Activated CD8-positive, alpha-beta memory T cell treated with anti-CD3 and anti-CD28 coated beads, Interleukin-2, amount 50 U/mL, for 4 hours (primary cell): ENCODE data around the gene FAM110A.
"Not testable (repeated sequence)": the region's sequence is repeated elsewhere in the genome, so short reads cannot be mapped to it uniquely, and the experiment has no call there.

ENCODE experiments used
- DNase-seq: peaks from one replicate; pipeline ENCODE4 v3.0.0-alpha.2; 2020

The FAM110A gene

GRCh38 chr20:824490-824889 lies 9.0 kb upstream of the FAM110A start:
- DNase-seq, result no peak

DNA sequence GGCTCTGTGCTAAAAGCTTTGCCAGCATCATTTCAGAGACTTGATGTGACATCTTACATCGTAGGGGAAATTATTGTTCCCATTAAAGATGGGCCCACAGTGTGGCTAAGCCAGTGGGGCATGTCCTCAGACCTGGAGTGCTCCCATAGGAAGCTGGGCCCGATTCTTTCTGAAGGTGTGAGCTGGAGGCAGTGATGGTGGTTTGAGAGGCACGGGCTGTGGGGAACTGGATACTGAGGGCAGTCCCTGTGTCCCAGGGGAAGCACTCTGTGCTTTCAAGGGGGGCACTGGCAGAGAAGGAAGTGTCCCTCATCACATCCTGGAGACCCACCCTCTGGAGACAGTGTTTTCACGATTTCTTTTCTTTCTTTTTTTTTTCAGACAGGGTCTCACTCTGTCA lies 8.6 kb upstream of the FAM110A start:
- no peak for DNase-seq

- no peak for DNase-seq
These were observed 7.6 kb upstream of the FAM110A start for GRCh38 chr20:825710-826421.

- DNase-seq, result no peak
These were observed 6.7 kb upstream of the FAM110A start for GRCh38 chr20:826695-827323.

DNA sequence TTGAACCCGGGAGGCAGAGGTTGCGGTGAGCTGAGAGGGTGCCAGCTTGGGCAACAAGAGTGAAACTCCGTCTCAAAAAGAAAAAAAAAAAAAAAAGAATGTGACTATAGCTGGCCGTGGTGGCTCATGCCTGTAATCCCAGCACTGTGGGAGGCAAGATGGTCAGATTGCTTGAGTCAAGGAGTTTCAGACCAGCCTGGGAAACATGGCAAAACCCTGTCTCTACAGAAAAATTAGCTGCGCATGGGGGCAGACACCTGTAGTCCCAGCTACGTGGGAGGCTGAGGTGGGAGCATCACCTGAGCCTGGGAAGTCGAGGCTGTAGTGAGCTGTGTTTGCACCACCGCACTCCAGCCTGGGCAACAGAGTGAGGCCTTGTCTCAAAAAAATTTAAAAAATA lies 5.5 kb upstream of the FAM110A start:
- not testable (repeated sequence) for DNase-seq

DNA sequence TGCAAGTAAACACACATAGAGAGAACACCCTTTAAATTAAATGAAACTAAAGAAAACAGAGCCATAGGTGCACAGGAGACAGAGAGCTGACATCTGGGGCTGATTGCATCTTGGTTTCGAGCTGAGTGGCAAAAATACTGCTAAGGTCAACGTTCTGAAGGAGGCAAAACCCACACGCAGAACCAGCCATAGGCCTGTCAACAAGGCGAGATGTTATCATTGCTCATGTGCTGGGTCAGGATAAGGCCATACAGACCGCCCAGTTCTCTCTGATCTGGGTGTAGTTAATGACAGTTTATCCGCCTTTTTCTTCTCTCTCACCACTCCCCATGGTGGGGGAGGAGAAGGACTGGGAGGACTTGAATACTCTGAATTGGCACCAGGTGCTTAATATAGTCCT lies 4.5 kb upstream of the FAM110A start:
- DNase-seq, result no peak

GRCh38 chr20:829551-829950 lies 4.0 kb upstream of the FAM110A start:
- DNase-seq, result no peak

DNA sequence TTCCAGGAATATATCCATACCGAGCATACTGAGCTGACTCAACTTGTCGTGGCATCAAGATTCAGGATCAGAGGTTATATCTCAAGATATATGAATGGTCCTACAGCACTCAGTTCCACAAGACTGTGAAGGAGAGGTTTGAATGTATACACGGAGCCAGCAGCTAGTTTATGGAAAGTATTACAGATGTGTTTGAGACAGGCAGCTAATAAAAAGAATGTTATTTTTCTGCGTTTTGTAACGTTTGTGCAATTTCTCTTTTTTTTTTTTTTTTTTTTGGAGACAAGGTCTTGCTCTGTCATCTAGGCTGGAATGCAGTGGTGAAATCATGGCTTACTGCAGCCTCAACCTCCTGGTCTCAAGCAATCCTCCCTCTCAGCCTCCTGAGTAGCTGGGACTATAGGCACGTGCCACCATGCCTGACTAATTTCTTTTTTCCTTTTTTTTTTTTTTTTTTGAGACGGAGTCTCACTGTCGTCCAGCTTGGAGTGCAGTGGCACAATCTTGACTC lies 3.4 kb upstream of the FAM110A start:
- no peak for DNase-seq

DNA sequence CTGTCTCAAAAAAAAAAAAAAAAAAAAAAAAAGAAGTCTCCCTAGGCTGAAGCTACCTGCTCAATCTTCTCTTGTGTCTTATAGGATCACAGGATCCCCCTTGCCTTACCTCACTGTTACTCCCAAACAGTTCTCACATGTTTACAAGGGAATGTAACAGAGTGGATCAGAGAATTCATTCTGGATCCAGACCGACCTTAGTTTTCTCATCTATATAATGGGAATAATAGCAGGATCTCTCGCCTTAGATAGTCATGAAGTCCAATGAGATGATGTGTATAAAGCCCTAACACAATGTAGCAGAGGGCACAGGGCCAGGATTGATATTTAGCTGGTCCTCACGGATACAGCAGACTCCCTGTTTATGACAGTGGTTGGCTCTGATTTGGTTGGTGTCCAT lies 2.3 kb upstream of the FAM110A start:
- DNase-seq, result no peak

DNA sequence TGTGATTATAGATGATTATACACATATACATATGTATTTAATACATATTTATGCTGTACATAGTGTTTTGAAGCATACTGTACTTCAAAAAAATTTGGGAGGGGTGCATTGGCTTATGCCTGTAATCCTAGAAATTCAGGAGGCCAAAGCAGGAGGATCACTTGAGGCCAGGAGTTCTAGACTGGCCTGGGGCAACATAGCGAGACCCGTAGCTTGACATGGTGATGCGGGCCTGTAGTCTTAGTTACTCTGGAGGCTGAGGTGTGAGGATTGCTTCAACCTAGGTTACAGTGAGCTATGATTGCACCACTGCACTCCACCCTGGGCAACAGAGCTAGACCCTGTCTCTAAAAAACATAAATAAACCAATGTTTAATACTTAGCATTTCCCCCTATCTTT lies 1.6 kb upstream of the FAM110A start:
- no peak for DNase-seq

GRCh38 chr20:833121-833449 lies 430 bp upstream of the FAM110A start:
- DNase-seq, result peak; percentile 0

GRCh38 chr20:834151-834746 lies 734 bp downstream of the FAM110A start:
- no peak for DNase-seq

GRCh38 chr20:835608-836045 lies 2.1 kb downstream of the FAM110A start:
- peak; percentile 50 for DNase-seq

DNA sequence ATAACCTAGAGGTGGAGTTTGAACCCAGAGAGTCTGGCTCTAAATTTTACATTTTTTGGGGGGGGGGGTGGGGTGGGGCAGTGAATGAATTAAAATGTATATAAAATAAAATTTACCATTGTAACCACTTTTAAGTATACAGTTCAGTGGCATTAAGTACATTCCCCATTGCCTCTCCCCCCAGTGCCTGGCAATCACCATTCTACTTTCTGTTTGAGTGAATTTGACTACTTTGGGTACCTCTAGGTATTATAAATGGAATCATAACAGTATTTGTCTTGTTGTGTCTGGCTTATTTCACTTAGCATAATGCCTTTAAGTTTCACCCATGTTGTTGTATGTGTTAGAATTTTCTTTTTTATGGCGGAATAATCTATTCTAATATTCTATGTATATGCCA lies 2.7 kb downstream of the FAM110A start:
- no peak for DNase-seq

- DNase-seq, result no peak
These were observed 5.5 kb downstream of the FAM110A start for GRCh38 chr20:839015-839414.

GRCh38 chr20:839626-840025 lies 6.1 kb downstream of the FAM110A start:
- no peak for DNase-seq

DNA sequence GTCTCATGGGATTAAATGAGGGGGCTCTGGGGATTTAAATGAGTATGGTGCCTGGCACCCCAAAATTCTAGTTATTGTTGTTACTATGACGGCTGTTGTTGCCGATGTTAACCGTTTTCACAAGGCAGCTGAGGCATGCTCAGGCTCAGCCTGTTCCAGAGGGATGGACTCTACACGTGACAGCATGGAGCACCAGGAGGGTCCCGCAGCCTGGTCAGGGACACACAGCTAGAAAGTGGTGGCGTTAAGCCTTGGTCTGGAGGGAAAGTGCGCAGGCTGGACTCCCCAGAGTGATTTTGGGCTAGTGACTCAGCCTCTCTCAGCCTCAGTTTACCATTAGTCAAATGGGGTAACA lies 7.0 kb downstream of the FAM110A start:
- DNase-seq, result no peak

DNA sequence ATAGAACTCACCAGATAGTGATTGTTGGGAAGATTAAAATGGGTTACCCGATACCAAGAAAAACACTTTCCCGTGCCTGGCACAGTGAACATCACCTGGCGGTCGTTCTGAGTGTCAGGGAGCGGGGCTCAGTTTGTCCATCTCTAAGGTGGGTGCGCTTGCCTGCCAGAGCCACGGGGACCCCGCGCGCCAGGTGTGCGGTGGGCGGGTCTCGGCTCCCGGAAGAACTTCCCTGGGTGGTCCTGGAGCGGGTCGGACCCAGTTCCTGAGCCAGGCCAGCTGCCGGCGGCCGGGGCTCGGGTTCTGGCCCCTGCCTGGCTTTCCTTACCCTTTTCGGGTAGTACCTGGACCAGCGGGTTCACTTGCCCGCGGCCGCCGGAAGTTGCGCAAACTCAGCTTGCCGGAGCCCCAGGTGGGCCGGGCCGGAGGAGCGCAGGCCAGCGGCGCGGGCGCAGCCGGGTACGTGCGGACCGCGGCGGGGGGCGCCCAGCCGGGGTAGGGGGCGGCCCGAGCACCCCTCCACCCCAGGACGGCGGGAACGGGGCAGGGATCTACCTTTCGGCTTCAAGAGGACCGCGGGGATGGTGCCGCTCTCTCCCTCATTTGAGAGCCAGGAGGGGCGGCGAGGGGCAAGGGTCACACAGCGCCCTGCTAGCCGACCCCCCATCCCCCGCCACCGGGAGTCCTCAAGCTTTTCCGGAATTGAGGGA lies 7.5 kb downstream of the FAM110A start:
- peak; percentile 31 for DNase-seq

DNA sequence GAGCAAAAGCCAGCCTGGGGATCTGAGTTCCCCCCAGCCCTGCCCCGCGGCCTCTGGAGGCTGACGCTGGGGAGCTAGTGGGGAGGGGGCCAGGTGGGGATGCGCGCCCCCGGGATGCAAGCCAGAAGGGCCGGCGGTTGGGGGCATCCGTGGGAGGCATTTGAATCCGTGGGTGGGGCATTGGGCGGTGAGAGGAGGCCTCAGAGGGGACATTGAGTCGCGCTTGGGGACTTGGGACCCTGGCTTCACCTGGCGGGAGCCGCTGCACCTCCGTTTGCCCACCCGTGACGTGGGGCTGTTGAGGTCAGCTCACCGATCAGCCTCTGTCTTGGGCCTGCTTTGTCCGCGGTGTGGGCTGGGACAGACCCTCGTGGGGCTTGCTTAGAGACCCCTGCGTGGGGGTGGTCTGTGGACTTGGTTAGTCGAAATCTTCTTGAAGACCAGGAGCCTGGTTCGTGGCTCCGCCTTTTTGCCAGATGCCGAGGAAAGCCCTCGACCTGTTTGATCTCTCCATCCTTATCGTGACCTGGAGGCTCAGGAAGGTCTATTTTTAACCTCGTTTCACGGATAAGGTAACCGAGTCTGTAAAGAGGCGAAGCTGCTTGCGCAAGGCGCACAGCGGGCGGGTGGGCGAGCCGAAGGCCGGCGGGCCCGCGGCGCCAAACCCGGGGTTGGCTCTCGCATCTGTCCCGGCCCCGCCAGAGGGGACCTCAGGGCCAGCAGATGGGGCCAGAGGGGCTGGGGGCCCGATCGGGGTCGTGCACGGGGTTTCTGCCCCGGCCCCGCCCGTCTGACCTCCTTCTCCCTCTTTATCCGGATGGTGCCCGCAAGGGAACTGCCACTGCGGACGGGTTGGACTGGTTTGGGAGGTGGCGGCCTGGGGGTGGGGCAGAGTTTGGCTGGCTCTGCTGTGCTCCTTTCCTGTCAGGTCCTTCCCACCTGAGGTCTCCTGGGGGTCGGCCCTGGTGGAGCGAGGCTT lies 8.3 kb downstream of the FAM110A start:
- DNase-seq, result no peak

GRCh38 chr20:842547-842940 lies 9.0 kb downstream of the FAM110A start:
- DNase-seq, result no peak

DNA sequence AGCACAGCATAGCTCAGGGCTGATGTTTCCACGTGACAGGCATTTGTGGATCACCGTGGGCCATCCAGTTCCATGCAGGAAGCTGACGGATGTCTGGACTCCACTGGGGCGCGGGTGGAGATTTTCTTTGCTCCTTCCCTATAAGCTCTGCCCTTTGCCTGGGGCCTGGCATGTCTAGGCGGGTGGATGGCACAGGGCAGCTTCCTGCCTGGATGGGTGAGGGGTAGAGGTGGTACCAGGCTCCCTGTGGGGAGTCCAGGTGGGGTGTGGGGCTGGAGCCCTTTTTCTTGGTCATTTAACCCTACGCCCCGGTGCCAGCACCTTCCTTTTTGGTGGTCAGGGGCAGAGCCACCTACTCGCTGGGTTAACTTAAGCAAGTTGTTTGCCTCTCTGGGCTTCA lies 10.4 kb downstream of the FAM110A start:
- DNase-seq, result no peak

DNA sequence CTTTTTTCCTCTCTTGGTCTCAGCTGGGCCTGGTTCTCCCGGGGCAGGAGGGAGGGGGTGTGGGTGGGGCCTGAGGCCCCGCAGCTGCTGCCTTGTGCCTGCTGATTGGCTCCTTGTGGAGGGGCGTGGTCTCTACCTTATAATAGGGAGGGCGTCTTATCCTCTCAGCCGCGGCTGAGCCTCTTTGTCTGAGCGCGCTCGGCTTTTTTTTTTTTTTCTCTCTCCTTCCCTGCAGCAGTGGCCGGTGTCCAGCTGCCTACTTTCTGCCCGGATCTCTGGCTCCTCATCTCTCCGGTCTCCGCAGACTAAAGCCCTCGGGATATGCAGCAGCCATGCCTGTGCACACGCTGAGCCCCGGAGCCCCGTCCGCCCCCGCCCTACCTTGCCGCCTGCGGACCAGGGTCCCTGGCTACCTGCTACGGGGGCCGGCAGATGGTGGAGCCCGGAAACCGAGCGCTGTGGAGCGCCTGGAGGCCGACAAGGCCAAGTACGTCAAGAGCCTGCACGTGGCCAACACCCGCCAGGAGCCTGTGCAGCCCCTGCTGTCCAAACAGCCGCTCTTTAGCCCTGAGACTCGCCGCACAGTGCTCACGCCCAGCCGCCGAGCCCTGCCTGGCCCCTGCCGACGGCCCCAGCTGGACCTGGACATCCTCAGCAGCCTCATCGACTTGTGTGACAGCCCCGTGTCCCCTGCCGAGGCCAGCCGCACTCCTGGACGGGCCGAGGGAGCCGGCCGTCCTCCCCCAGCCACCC lies 11.1 kb downstream of the FAM110A start:
- DNase-seq, result peak; percentile 90
